Uterus (tissue), 4 donors: Measurements from ENCODE around the gene CRIM1. TPM values are rescaled to one million over a fixed set of nuclear protein-coding genes. Genes with fewer than 3 reads are reported as not detected.

Experiments
- DNase-seq, 2 donors: peaks; one replicate each; pipeline ENCODE4 v3.0.0-alpha.2; 2019 to 2020
- H3K27ac ChIP-seq, 2 donors: fragments of 200-600 bp; sonication (generic); 1 replicate in 1 of 2; 2 replicates in 1 of 2; pipeline ENCODE4 v1.5.1; 2016 to 2018
- H3K27me3 ChIP-seq, 2 donors: fragments of 200-600 bp; sonication (generic); one replicate each; pipeline ENCODE4 v1.5.1; 2018 to 2019; ENCODE audit warnings: control low read depth in 1 of 2
- H3K36me3 ChIP-seq, 2 donors: fragments of 200-600 bp; sonication (generic); one replicate each; pipeline ENCODE4 v1.5.1; 2019; ENCODE audit warnings: control low read depth in 1 of 2
- H3K4me1 ChIP-seq, 2 donors: fragments of 200-600 bp; sonication (generic); one replicate each; pipeline ENCODE4 v1.5.1; 2018 to 2019; ENCODE audit warnings: control low read depth in 1 of 2
- H3K4me3 ChIP-seq, 2 donors: fragments of 200-600 bp; sonication (generic); 1 replicate in 1 of 2; 2 replicates in 1 of 2; pipeline ENCODE4 v1.5.1; 2018 to 2019; ENCODE audit warnings: mild to moderate bottlenecking in 1 of 2
- H3K9me3 ChIP-seq, 2 donors: fragments of 200-600 bp; sonication (generic); one replicate each; pipeline ENCODE4 v1.5.1; 2019; ENCODE audit warnings: control low read depth in 1 of 2
- POLR2A ChIP-seq, 2 donors: fragments of 450-650 bp; IDR thresholded peaks; one replicate each; pipeline ENCODE4 v1.6.1; 2016; ENCODE audit warnings: antibody characterized with exemption in 2 of 2, mild to moderate bottlenecking in 1 of 2, moderate library complexity in 1 of 2
- intact Hi-C: fragments of 100-400 bp; cut with DNase I; formaldehyde crosslinking; loops from one replicate; pipeline ENCODE4 v1.15.1; 2023; ENCODE audit warnings: low total_unique reads
- total RNA-seq, 4 donors: library from RNA; depleted of rRNA in 3 of 4; stranded (reverse); fragments of >200 nt in 3 of 4; gene quantifications; one replicate each; pipeline versions ENCODE4 v1.1.0 to v1.2.4, GENCODE V29; 2014 to 2023
- TF ChIP-seq, protein P1 (sequence below), 4 experiments: fragments of 200-600 bp in 2 of 4; fragments of 450-650 bp in 2 of 4; sonication (generic) in 2 of 4; IDR thresholded peaks; one replicate each; pipeline ENCODE4 v1.5.1; 2016 to 2019; ENCODE audit warnings: antibody characterized with exemption in 4 of 4, mild to moderate bottlenecking in 2 of 4, moderate library complexity in 1 of 4
- donor health status: DM: yes; HTN: yes; CAD: no.

The CRIM1 gene
- total RNA-seq, 4 donors from 2014 or later = 51.2 to 168 (median 66.6) TPM

DNA sequence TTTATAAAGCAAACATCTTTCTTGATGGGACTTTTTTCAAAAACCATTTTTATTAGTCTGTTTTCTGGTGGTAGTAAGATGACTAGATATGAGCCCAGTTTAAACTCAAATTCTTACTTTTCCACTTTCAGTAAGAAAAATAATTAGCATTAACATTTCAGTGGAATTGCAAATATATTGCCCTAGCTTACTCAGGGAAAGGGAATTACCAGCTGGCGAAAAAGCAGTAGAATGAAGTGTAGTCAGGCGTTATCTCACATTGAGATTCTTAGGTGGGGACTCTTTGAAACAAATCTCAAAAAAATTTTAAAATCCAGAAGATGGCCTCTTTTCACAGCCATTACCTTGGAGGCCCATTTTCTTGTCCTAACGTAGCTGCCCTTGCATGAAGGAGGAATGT lies 65.8 kb downstream of the CRIM1 start:
- no peaks in the 10 kb centered on the region for H3K9me3 ChIP-seq
- no peaks in the 10 kb centered on the region for H3K36me3 ChIP-seq
- no peaks in the 10 kb centered on the region for H3K4me1 ChIP-seq
- no peak overlapping the region for H3K27ac ChIP-seq
- DNase-seq = no peak
- intact Hi-C loops = no loop called here
- H3K4me3 ChIP-seq = no peak overlapping the region
- H3K27me3 ChIP-seq = no peaks in the 10 kb centered on the region
- no peak for TF ChIP-seq POLR2A (IDR thresholded peaks at IDR 0.05)
- TF ChIP-seq, protein P1, sequence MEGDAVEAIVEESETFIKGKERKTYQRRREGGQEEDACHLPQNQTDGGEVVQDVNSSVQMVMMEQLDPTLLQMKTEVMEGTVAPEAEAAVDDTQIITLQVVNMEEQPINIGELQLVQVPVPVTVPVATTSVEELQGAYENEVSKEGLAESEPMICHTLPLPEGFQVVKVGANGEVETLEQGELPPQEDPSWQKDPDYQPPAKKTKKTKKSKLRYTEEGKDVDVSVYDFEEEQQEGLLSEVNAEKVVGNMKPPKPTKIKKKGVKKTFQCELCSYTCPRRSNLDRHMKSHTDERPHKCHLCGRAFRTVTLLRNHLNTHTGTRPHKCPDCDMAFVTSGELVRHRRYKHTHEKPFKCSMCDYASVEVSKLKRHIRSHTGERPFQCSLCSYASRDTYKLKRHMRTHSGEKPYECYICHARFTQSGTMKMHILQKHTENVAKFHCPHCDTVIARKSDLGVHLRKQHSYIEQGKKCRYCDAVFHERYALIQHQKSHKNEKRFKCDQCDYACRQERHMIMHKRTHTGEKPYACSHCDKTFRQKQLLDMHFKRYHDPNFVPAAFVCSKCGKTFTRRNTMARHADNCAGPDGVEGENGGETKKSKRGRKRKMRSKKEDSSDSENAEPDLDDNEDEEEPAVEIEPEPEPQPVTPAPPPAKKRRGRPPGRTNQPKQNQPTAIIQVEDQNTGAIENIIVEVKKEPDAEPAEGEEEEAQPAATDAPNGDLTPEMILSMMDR (IDR thresholded peaks at IDR 0.05) = no peak

GRCh38 chr2:36423172-36423571 lies 67.6 kb downstream of the CRIM1 start:
- Histone ChIP-seq H3K27me3 (no peaks in the 10 kb centered on the region), H3K4me3 (no peak overlapping the region), H3K4me1 (no peaks in the 10 kb centered on the region), H3K9me3 (no peaks in the 10 kb centered on the region), H3K36me3 (no peaks in the 10 kb centered on the region), H3K27ac (no peak overlapping the region)
- no peak for TF ChIP-seq POLR2A (IDR thresholded peaks at IDR 0.05)
- TF ChIP-seq, protein P1 (IDR thresholded peaks at IDR 0.05) = no peak
- intact Hi-C loops = no loop called here
- no peak for DNase-seq

DNA sequence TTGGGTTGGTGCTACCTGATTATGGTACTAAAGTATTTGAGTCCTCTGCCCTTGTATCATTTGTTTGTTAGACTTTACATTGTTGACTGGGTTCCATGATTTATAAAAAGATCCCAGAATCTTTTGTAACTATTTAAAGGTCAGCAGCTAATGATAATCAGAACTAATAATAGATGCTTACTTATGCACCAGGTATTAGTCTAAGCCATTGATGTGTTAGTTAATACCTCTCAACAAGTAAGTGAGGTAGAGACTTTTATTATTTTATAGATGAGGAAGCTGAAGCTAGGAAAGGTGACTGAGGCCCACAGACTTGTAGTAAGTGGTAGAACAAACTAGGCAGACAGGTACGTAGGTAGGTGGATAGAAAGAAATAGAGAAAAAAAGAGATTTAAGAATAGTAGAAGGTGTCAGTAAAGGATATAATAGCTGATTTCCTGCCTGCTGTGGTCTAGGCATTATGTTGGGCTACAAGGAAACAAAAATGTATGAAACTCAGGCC lies 68.1 kb downstream of the CRIM1 start:
- Histone ChIP-seq H3K4me3 (no peak overlapping the region), H3K27ac (no peak overlapping the region), H3K27me3 (no peaks in the 10 kb centered on the region), H3K36me3 (no peaks in the 10 kb centered on the region), H3K9me3 (no peaks in the 10 kb centered on the region), H3K4me1 (no peaks in the 10 kb centered on the region)
- no peak for DNase-seq
- TF ChIP-seq, protein P1 (IDR thresholded peaks at IDR 0.05) = no peak
- no peak for TF ChIP-seq POLR2A (IDR thresholded peaks at IDR 0.05)
- intact Hi-C loops = no loop called here

DNA sequence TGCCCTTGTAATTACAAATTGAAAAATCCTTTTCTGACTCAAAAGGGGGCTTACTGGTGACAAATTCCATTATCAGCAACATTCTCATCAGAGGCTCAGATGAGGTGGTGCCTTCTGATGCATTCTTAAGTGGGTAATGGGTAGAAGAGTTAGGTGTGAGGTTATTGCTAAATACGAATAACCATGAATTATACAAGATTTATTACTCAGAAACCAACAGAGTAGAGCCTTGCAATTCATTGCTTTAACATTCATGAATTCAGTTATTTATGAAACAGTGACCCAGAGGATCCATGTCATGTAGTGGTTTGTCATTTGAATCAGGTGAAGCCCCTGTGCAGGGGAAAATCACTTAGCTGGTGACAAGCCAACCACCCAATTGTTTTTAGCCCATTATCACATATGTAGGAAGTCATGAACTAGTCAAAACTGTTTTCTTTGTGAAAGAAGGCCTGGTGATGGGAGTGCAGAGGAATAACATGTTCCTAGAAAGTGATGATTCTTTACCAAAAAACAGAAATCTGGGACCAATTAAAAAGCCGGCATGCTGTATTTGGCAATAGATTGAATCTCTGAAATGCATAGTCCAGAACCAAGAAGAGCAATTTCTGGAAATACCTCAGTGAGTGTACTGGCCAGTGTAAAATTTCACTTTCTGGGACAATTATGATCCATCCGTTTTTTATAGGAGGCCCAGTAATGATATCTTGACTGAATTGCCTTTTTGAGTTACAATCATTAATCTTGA lies 70.2 kb downstream of the CRIM1 start:
- Histone ChIP-seq H3K4me1 (peaks cover 0 to 8% of the 10 kb centered on the region in 2 donors), H3K36me3 (no peaks in the 10 kb centered on the region), H3K27ac (no peak overlapping the region), H3K4me3 (no peak overlapping the region), H3K27me3 (no peaks in the 10 kb centered on the region), H3K9me3 (no peaks in the 10 kb centered on the region)
- no peak for DNase-seq
- TF ChIP-seq, protein P1 (IDR thresholded peaks at IDR 0.05) = no peak
- no peak for TF ChIP-seq POLR2A (IDR thresholded peaks at IDR 0.05)
- intact Hi-C loops = no loop called here

DNA sequence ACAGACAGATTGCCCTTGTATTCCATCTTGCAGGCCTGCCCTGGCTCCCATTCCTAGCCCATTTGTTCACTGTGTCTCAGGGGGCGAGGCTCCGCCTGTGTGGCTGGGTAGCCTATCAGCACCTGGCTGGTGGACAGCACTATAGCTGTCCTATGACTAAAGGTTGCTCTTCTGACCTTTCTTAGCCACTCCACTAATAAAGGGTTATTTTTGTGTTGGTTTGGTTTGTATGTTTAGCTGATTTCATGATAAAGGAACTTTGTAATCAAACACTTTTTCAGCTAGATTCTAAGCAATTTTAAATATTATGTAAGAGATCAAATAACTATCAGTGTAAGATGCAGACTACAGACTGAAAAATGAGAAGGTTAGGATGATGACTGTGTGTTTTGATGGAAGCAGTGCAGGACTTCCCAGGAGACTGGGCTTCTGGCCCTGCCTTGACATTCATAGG lies 72.2 kb downstream of the CRIM1 start:
- H3K27ac ChIP-seq = no peak overlapping the region
- TF ChIP-seq, protein P1 (IDR thresholded peaks at IDR 0.05) = no peak
- no peak for TF ChIP-seq POLR2A (IDR thresholded peaks at IDR 0.05)
- no peaks in the 10 kb centered on the region for H3K36me3 ChIP-seq
- H3K9me3 ChIP-seq = no peaks in the 10 kb centered on the region
- intact Hi-C loops = no loop called here
- H3K4me1 ChIP-seq = peaks cover 9 to 10% of the 10 kb centered on the region in 2 donors
- no peak overlapping the region for H3K4me3 ChIP-seq
- DNase-seq = no peak
- H3K27me3 ChIP-seq = no peaks in the 10 kb centered on the region
